ENCODE measurements around the gene OTUD1.

Gene OTUD1

DNA sequence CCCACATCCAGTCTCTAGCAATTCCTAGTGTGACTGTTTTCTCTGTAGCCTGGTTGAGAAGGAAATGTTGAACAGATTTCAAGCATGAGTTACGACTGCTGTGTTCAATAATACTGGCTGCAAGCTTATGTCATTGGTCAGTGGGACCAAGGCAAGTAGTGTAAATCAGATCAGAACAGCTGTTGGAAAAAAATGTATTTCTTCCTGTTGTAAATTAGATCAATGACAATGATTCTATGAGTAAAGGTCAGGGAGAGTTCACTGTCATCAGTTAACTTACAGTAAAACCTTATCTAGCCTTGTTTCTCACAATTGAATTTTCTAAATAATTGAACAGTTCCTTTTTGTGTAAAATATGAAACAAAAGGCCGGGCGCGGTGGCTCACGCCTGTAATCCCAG lies 6.7 kb downstream of the OTUD1 start:
- H3K27ac ChIP-seq (replicated peaks): no peak overlapping the region
- TF ChIP-seq, protein P1, sequence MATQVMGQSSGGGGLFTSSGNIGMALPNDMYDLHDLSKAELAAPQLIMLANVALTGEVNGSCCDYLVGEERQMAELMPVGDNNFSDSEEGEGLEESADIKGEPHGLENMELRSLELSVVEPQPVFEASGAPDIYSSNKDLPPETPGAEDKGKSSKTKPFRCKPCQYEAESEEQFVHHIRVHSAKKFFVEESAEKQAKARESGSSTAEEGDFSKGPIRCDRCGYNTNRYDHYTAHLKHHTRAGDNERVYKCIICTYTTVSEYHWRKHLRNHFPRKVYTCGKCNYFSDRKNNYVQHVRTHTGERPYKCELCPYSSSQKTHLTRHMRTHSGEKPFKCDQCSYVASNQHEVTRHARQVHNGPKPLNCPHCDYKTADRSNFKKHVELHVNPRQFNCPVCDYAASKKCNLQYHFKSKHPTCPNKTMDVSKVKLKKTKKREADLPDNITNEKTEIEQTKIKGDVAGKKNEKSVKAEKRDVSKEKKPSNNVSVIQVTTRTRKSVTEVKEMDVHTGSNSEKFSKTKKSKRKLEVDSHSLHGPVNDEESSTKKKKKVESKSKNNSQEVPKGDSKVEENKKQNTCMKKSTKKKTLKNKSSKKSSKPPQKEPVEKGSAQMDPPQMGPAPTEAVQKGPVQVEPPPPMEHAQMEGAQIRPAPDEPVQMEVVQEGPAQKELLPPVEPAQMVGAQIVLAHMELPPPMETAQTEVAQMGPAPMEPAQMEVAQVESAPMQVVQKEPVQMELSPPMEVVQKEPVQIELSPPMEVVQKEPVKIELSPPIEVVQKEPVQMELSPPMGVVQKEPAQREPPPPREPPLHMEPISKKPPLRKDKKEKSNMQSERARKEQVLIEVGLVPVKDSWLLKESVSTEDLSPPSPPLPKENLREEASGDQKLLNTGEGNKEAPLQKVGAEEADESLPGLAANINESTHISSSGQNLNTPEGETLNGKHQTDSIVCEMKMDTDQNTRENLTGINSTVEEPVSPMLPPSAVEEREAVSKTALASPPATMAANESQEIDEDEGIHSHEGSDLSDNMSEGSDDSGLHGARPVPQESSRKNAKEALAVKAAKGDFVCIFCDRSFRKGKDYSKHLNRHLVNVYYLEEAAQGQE (IDR thresholded peaks at IDR 0.05; ENCODE audit: insufficient replicate concordance, low read depth): no peak
- TF ChIP-seq POLR2AphosphoS5 (IDR thresholded peaks at IDR 0.05; ENCODE audit: low read depth) (no peak), SPI1 (IDR thresholded peaks at IDR 0.05; ENCODE audit: borderline replicate concordance, low read depth) (no peak), CTCF (IDR thresholded peaks at IDR 0.05; ENCODE audit: insufficient read depth, low read length) (no peak), GABPA (IDR thresholded peaks at IDR 0.05; ENCODE audit: low read depth) (no peak)
- no peak overlapping the region for H3K4me3 ChIP-seq (replicated peaks; ENCODE audit: insufficient read depth, low read length)
- DNase-seq (ENCODE audit: low read depth in 1 of 2, low spot score in 1 of 2): no peak
- H3K27me3 ChIP-seq (ENCODE audit: insufficient read depth, poor library complexity, severe bottlenecking): no peaks in the 10 kb centered on the region

- H3K4me3 ChIP-seq (replicated peaks; ENCODE audit: insufficient read depth, low read length): no peak overlapping the region
- TF ChIP-seq GABPA (IDR thresholded peaks at IDR 0.05; ENCODE audit: low read depth) (no peak), SPI1 (IDR thresholded peaks at IDR 0.05; ENCODE audit: borderline replicate concordance, low read depth) (no peak)
- H3K27ac ChIP-seq (replicated peaks): no peak overlapping the region
- no peaks in the 10 kb centered on the region for H3K27me3 ChIP-seq (ENCODE audit: insufficient read depth, poor library complexity, severe bottlenecking)
- DNase-seq (ENCODE audit: low read depth in 1 of 2, low spot score in 1 of 2): no peak
These were observed 9.4 kb downstream of the OTUD1 start for GRCh38 chr10:23448323-23448722.

DNA sequence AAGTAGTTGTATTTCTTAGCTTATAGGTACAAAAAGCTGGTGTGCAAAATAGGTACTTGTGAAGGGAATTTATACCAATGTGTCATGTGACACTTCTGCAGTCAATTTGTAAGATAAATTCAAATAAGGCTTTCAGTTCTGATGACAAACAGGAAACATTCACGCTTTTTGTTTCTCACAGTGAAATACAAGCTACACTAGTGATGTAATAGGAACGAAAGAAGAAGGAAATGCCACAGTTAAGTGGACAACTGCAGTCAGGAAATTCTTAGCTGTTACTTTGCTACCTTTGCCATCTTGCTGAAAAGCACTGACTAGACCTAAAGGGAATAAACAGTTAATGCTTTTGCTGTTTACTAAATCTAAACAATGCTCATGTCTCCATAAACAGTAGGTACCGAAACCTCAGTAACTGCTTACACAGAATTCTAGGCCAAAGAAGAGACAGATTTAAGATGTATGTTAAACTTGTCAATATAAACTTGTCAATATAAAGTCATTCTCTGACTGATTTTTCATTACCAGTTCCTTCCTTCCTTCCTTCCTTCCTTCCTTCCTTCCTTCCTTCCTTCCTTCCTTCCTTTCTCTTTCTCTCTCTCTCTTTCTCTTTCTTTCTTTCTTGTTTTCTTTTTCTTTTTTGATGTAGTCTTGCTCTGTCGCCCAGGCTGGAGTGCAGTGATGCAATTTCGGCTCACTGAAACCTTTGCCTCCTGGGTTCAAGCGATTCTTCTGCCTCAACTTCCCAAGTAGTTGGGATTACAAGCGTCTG lies 10.1 kb downstream of the OTUD1 start:
- no peak for TF ChIP-seq GABPA (IDR thresholded peaks at IDR 0.05; ENCODE audit: low read depth)
- no peak for TF ChIP-seq SPI1 (IDR thresholded peaks at IDR 0.05; ENCODE audit: borderline replicate concordance, low read depth)
- TF ChIP-seq CTCF (IDR thresholded peaks at IDR 0.05; ENCODE audit: insufficient read depth, low read length): no peak
- TF ChIP-seq, protein P1 (IDR thresholded peaks at IDR 0.05; ENCODE audit: insufficient replicate concordance, low read depth): no peak
- no peak for TF ChIP-seq POLR2AphosphoS5 (IDR thresholded peaks at IDR 0.05; ENCODE audit: low read depth)
- no peaks in the 10 kb centered on the region for H3K27me3 ChIP-seq (ENCODE audit: insufficient read depth, poor library complexity, severe bottlenecking)
- H3K4me3 ChIP-seq (replicated peaks; ENCODE audit: insufficient read depth, low read length): no peak overlapping the region
- no peak overlapping the region for H3K27ac ChIP-seq (replicated peaks)
- DNase-seq (ENCODE audit: low read depth in 1 of 2, low spot score in 1 of 2): peak in 1 of 2 experiments; percentile 2

DNA sequence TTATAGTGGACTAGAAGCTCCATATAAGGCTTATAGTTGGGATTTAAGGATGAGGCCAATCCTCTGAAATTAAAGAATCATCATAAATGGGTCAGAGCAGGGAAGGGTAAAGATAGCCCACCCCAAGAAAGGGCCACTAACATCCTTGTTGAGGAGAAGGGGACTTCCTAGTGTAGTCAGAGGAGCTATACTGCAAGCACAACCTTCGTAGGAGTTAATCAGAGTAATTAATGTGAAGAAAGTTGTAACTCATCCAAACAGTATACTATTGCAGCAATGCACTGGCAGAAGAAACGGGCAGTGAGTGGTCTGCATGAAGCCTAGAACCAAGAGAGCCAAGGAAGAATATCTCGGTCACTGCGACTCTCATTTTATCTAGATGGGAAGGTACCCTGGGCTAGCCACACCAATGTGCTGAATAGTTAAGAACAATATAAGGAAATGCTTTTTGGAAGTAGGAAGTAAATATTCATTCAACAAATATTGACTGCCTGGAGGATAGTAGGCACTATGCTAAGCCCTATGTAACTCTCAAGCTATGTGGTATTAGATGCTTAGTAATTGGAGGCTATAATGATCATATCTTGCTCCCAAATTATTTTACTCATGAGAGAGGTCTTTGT lies 13.3 kb downstream of the OTUD1 start:
- no peak overlapping the region for H3K4me3 ChIP-seq (replicated peaks; ENCODE audit: insufficient read depth, low read length)
- no peak overlapping the region for H3K27ac ChIP-seq (replicated peaks)
- no peaks in the 10 kb centered on the region for H3K27me3 ChIP-seq (ENCODE audit: insufficient read depth, poor library complexity, severe bottlenecking)
- DNase-seq (ENCODE audit: low read depth in 1 of 2, low spot score in 1 of 2): no peak
- TF ChIP-seq SPI1 (IDR thresholded peaks at IDR 0.05; ENCODE audit: borderline replicate concordance, low read depth) (no peak), GABPA (IDR thresholded peaks at IDR 0.05; ENCODE audit: low read depth) (no peak), POLR2AphosphoS5 (IDR thresholded peaks at IDR 0.05; ENCODE audit: low read depth) (no peak), CTCF (IDR thresholded peaks at IDR 0.05; ENCODE audit: insufficient read depth, low read length) (no peak)
- TF ChIP-seq, protein P1 (IDR thresholded peaks at IDR 0.05; ENCODE audit: insufficient replicate concordance, low read depth): no peak

Measured in HL-60 (cell line).